SU-DHL-6 (cell line): ENCODE data around the gene BCL2L1.

ENCODE experiments used
- CTCF ChIP-seq: fragments of 200-600 bp; sonication (generic); IDR thresholded peaks from one replicate; pipeline ENCODE4 v1.5.1; 2017; ENCODE audit warnings: antibody characterized with exemption, mild to moderate bottlenecking, low read length, moderate library complexity; ENCODE audit not compliant: insufficient read depth, poor library complexity, severe bottlenecking
- EZH2phosphoT487 ChIP-seq: fragments of 200-600 bp; sonication (generic), shearing (Covaris generic); conservative IDR thresholded peaks from 2 replicates; pipeline ENCODE4 v1.6.1; 2018; ENCODE audit warnings: mild to moderate bottlenecking, antibody characterized with exemption, low read length, moderate library complexity, mixed read lengths

DNA sequence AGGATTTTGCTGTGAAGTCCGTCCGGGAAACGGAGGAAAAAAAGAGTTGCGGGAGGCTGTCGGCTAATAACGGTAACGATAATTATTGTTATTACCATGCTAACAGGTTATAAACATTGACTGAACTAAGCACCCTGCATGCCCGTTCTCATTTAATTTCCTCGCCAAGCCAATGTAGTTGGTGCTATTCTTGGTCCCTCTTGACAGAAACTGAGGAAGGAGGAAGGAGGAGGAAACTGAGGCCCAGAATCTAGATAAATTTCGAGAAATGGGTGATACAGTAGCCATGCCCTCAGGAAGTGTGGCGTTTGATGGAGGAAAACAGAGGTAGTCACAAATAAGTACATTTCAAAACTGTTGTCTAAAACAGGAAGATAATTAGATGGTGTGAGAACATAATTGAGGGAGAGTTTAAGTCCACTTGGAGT, 16.9 kb upstream of the BCL2L1 start:
- TF ChIP-seq CTCF = no peak
- TF ChIP-seq EZH2phosphoT487 = no peak
